HG02973 (cell line): ENCODE results near the gene ZBTB8B.
"Not testable (repeated sequence)": the region's sequence is repeated elsewhere in the genome, so short reads cannot be mapped to it uniquely, and the experiment has no call there.

Experiments
- ATAC-seq: cut with Tn5 transposase; IDR thresholded peaks from one replicate; pipeline ENCODE4 v1.9.1; 2021; ENCODE audit warnings: moderate library complexity; ENCODE audit not compliant: unreplicated experiment

ZBTB8B gene

DNA sequence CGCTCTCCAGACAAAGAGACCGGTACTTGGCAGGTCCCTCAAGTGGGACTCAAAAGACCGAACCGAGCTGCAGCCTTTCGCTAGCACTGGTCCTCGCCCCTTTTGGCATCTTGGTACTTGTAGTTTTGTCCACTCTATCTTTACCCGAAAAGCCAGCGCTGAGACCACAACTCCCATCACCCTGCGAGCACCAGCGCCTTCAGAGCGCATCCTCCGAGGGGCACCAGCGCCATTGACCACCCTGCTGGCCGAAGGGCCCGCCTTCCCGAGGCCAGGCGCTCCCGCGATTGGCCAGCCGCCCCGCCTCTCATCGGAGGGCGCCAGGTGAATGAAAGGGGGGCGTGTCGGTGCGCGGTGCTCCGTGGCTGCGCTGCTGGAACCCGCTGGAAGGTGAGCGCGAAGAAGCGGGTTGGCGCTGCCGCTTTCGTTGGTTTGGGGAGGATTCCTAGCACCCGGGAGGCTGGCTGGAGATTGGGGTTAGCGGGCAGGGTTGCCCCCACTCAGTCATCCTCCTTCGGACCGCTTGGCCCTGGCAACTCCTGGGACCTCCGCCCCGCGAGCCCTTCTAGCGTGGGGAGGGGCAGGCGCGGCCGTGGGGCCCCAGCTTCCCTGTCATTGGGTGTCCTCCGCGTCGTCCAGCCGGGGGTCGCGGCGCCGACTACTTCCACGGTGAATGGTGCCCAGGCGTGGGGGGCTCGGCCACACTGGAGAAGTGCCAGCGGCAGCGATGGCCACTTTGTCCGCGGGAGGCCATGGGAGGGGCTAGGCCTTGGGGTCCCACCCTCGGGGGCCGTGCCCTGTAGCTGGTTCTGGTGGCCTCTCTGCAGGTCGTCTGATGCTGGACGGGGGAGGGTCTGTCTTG, at the start of gene ZBTB8B:
Gene ZBTB8B (plus strand): TSS at position 357 of the 862 bp plus-strand sequence. CDS start 5,553 bp downstream, outside the sequence.
- ATAC-seq = no peak

DNA sequence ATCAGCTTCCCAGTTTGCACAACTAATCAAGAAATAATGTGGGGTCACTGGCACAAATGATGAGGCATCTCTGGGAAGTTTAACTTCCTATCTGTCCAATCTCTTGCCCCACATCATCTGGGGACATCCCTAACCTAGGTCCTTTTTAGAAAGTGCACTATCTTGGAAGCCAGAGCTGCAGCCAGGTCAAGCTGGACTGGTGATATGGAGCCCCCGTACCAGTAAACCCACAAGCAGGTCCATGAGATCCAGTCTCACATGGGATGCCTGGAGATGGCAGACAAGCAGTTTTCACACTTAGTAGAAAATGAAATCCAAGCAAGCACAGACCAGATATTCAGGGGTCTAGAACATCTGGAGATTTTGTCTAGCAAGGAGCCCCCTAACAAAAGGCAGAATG, 43.1 kb upstream of the ZBTB8B start:
- no peak for ATAC-seq

DNA sequence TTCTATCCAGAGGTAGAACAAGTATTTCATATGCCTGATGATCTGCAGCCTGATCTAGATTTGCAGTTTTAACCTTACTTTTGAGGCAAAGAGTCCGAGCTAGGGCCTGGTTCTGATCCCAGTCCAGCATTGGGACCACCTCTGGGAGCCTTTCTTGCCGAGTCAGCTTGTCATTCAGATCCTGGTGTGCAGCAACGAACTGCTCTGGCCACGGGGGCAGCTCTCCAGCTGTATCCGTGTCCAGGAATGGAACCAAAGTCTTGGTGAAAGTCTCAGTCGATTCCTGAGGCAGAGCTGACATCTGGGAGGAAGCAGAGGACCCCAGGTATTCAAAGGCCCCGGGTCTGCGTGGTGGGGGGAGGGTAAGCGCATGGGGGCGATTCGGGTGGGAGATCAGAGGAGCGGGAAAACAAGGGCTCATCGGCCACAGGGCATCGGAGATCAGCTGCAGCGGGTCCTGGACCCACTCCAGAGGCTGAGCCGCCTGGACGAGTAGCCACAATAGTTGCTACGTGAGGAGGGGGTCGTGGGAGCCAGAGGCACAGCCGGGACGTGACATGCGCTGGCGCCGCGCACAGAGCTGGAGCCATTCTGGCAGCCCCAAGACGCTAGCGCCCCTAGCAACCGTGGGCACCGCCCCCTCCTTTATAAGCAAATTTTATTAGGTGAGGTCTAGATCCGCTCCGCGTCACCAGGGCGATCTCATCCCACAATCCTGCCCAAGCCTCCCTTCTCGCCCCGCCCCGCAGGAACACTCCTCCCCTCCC, 38.2 kb upstream of the ZBTB8B start:
- ATAC-seq = no peak

DNA sequence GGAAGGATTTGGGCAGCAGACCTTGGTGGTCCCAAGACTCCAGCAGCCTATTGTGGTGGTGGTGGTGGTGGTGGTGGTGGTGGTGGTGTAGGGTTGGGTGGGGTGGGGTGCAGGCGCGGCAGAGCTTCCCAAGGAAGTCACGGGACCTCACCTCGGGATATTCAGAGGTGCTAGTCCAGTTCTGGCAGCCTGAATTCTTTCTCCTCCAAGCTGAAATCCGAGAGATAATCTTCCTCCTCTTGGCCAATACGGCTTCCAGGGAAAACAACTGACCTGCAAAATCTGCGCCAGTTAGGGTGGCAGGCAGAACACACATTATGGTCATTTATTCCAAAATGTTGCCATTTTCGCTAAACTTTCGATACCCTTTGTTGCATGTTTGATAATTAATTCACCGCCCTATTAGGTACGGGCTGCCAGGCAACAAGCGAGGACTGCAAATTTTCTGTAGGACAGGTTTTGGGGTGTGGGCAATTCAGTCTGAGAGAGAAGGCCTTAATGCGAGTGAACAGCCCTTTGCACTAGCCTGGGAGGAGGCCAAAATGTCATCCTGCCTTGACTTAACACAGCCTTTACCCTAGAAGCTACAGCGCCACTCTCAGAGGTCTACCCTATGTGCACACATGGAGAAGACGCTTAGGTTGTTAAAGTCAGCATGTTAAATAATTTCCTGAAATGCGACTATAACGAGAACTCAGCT, 37.5 kb upstream of the ZBTB8B start:
- ATAC-seq = no peak

DNA sequence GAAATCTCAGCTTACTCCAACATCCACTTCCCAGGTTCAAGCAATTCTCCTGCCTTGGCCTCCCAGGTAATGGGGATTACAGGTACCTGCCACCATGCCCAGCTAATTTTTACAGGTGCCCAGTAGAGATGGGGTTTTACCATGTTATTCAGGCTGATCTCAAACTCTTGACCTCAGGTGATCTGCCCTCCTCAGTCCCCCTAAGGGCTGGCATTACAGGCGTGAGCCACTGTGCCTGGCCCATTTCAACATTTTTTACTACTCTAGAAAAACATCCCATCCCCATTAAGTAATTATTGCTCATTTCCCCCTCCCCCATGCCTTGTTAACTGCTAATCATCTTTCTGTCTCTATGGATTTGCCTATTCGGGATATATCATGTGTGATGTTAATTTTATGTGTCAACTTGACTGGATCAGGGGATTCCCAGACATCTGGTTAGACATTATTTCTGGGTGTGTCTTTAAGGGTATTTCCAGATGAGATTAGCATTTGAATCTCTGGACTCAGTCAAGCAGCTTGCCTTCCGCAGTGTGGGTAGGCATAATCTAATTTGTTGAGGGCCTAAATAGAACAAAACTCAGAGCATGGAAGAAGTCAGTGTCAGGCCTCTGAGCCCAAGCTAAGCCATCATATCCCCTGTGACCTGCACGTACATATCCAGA, 33.0 kb upstream of the ZBTB8B start:
- no peak for ATAC-seq

DNA sequence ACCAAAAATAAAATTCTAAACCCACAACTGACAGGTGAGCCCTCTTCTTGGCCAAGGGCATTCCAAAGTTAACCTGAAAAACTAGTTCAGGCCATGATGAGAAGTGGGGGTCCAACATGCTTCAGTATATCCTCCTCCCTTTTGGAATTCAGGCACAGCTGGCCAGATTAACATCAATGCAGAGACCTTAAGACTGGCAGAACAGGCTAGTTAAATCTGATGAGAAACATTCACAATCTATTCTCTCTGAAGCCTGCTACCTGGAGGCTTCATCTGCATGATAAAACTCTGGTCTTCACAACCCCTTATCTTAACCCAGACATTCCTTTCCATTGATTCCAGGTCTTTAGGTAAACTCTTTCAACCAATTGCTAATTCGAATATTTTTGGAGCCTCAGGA, 26.7 kb upstream of the ZBTB8B start:
- no peak for ATAC-seq

DNA sequence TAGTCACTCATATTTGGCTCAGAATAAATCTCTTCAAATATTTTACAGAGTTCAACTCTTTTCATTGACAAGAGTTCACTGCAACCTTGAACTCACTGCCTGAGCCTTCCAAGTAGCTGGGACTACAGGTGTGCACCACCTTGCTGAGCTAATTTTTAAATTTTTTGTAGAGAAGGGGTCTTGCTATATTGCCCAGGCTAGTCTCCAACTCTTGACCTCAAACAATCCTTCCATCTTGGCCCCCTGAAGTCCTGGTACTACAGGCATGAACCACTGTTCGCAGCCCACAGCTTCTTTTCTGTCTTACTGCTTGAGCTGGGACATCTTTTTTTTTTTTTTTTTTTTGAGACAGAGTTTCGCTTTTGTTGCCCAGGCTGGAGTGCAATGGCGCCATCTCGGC, 26.1 kb upstream of the ZBTB8B start:
- not testable (repeated sequence) for ATAC-seq

DNA sequence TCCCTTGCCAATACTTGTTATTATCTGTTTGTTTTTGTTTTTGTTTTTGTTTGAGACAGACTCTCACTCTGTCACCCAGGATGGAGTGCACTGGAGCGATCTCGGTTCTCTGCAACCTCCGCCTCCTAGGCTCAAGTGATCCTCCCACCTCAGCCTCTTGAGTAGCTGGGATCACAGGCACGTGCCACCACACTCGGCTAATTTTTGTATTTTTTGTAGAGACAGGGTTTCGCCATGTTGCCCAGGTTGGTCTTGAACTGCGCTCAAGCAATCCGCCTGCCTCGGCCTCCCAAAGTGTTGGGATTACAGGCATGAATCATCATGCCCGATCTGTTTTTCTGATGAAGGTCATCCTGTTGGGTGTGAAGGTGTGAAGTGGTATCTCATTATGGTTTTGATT, 23.4 kb upstream of the ZBTB8B start:
- ATAC-seq = not testable (repeated sequence)

DNA sequence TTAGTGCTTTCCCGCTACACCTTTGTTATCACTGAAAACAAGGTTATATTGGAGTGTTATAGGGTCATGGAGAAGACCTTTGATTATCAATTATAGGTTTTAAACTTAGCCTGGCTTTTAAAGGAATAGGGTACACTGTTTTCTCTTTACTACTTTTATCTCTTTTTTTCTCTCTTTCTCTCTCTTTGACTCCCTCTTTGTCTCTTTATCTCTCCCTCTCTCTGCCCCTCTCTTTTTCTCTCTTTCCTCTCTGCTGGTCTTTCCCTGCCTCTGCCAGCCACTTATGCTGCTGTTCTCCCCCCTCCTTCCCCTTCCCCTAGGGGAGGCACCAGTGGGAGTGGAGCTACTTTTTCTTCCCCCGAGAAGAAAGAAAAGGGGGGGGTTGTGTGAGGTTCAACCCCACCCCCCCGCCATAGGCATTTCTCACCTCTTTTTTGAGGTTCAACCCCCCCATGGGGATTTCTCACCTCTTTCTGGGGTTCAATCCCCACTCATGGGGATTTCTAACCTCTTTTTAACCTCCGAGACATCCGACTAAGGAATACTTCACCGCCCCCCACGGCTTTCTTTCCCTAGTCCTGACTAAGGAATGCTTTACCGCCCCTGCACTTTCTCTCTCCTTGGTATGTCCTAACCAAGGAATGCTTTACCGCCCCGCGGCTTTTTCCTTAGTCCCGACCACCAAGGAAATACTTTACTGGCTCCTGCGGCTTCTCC, 17.2 kb upstream of the ZBTB8B start:
- ATAC-seq = no peak

DNA sequence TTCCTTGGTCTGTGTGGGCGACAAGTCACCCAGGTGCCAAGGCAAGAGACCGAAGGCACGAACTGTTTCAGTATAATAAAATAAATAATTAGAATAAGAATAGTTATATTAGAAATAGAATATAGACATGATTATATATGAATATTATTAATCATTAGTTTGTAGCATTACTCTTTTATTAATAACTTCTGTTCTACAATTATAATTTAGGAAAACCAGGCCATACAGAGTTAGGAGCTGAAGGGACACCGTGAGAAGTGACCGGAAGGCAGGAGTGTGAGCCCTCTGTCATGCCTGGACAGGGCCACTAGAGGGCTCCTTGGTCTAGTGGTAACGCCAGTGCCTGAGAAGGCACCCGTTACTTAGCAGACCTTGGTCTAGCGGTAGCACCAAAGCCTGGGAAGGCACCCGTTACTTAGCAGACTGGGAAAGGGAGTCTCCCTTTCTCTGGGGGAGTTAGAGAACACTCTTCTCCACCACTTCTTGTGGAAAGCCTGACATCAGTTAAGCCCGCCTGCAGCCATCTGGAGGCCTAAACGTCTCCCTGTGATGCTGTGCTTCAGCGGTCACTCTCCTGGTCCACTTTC, 16.6 kb upstream of the ZBTB8B start:
- ATAC-seq = not testable (repeated sequence)

DNA sequence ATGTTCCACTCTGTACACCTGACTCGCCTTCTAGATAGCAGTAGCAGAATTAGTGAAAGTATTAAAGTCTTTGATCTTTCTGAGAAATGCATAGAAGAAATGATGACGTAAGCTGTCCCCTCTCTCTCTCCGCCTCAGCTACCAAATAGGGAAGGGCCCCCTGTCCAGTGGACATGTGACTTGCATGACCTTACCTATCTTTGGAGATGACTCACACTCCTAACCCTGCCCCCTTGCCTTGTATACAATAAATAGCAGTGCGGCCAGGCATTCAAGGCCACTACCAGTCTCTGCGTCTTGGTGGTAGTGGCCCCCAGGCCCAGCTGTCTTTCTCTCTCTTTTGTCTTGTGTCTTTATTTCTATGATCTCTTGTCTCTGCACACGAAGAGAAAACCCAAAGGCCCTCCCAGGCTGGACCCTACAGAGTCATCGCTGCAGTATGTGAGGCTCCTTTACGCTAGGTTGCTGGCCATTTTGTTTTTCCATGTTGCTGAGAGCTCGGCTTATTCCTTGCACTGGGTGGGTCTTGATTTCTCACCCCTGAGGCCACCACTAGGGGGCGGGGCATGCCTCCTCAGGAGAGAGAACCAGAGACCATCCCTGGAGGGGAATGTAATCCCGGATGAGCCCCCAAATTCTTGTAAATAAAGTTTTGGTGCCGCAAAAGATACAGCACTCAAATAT, 16.0 kb upstream of the ZBTB8B start:
- ATAC-seq = no peak

DNA sequence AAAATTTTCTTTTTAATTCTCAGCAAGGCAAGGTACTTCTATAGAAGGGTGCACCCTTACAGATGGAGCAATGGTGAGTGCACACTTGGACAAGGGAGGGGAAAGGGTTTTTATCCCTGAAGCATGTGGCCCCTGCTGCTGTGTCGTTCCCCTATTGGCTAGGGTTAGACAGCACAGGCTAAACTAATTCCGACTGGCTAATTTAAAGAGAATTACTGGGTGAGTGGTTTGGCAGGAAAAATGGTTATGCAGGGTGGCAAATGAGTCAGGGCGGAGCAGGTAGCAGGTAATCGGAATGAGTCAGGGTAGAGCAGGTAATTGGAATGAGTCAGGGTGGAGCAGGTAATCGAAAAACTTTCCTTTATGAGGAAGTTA, 15.4 kb upstream of the ZBTB8B start:
- not testable (repeated sequence) for ATAC-seq

DNA sequence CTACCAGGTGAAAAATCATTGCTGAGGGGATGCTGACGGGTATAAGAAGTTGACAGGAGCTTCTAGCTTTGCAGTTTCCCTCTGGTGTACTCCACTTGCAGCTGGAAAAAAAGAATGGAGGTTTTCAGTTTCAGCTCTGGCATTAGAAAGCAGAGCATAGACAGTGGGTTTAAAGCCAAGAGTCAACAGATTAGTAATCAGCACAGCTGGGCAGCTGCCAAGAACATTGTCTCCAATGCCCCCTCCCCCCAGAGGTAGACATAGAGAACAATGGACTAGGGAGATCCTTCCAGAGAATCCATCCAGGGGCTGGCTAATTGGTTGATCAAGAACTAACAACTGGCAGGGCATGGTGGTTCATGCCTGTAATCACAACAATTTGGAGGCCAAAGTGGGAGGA, 10.1 kb upstream of the ZBTB8B start:
- ATAC-seq = no peak

DNA sequence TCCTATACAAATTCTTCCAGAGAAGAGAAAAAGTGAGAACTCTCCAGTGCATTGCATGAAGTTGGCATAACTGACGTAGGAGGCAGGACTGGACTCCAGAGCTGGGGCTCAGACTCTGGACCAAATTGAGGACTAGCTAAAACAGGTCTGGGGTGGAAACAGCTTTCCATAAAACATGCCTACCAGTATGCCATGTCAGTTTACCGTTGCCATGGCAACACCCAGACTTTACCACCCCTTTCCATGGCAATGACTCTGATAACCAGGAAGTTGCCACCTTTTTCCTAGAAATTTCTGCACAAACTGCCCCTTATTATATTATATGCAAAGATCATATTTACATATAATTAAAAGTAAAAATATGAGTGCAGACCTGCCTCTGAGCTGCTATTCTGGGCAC, 8.9 kb upstream of the ZBTB8B start:
- no peak for ATAC-seq

DNA sequence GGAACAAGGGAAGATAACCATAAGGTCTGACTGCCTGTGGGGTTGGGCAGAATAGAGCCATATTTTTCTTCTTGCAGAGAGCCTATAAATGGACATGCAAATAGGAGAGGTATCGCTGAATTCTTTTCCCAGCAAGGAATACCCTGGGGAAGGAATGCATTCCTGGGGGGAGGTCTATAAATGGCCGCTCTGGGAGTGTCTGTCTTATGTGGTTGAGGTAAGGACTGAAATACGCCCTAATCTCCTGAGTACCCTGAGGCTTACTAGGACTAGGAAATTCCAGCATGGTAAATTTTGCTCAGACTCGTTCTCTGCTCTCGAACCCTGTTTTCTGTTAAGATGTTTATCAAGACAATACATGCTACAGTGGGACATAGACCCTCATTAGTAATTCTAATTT, 6.1 kb upstream of the ZBTB8B start:
- ATAC-seq = not testable (repeated sequence)

DNA sequence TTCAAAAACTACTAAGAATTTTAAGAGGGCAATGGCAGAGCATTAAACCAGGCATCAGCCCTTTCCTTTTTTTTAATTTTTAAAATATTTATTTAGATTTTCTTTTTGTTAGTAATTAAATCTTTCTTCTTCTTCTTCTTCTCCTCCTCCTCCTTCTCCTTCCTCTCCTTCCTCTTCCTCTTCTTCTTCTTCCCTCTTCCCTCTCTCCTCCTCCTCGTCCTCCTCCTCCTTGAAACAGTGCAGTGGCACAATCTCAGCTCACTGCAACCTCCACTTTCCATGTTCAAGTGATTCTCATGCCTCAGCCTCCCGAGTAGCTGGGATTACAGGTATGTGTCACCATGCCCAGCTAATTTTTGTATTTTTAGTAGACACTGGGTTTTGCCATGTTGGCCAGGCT, 1.9 kb upstream of the ZBTB8B start:
- not testable (repeated sequence) for ATAC-seq

DNA sequence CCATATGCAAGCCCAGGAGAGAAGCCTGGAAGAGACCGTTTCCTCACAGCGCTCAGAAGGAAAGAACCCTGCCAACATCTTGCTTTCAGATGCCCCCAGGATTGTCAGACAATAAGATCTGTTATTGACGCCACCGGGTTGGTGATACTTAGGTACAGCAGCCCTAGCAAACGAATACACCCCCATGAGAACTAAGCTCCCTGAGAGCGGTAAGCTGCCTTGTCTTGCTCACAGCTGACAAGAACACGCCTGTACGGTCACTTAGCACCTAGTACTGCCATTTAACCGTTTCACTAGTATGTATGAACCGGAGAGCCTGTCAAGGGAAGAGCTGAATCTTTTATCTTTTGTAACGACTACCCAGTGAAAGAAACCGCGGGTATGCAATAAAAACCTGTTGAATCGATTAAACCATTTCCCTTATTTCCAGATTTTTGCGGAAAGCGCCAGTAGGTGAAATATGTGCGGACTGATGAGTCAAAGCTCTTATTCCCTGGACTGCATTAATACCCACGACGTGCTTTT, 619 bp upstream of the ZBTB8B start:
- no peak for ATAC-seq

DNA sequence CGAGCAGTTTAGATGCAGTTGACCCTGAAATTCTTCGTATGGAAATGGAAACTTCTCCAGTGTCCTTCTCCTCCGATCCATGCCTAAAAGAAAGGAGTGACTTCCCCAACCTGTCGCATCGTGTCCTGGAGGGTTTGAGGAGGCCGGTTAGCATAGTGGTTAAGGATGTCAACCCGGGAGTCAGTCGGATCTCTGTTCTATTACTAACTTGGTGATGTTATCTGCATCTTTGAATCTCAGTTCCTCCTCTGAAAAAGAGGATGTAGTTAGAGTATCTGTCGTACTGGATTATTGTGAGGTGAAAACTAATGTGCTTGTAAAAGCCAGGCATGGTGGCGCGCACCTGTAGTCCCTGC, 684 bp downstream of the ZBTB8B start:
- ATAC-seq = no peak

DNA sequence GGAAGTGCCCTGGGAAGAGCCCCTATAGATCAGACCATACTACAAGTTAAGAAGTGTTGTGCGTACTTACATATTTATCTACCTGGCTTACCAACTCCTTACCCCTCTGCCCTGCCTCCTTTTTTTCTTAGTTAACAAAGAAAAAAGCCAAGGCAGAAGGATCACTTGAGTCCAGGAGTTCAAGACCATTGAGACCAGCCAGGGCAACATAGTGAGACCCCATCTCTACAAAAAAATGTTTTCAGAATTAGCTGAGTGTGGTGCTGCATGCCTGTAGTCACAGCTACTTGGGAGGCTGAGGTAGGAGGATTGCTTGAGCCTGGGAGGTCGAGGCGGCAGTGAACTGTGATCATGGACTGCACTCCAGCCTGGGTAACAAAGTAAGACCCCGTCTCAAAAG, 1.9 kb downstream of the ZBTB8B start:
- no peak for ATAC-seq
